ENCODE measurements around the gene PHKA1. TPM values are rescaled to one million over a fixed set of nuclear protein-coding genes. Genes with fewer than 3 reads are reported as not detected.
"Not testable (repeated sequence)": the region's sequence is repeated elsewhere in the genome, so short reads cannot be mapped to it uniquely, and the experiment has no call there.

PHKA1 gene
- 9.6 TPM for total RNA-seq

DNA sequence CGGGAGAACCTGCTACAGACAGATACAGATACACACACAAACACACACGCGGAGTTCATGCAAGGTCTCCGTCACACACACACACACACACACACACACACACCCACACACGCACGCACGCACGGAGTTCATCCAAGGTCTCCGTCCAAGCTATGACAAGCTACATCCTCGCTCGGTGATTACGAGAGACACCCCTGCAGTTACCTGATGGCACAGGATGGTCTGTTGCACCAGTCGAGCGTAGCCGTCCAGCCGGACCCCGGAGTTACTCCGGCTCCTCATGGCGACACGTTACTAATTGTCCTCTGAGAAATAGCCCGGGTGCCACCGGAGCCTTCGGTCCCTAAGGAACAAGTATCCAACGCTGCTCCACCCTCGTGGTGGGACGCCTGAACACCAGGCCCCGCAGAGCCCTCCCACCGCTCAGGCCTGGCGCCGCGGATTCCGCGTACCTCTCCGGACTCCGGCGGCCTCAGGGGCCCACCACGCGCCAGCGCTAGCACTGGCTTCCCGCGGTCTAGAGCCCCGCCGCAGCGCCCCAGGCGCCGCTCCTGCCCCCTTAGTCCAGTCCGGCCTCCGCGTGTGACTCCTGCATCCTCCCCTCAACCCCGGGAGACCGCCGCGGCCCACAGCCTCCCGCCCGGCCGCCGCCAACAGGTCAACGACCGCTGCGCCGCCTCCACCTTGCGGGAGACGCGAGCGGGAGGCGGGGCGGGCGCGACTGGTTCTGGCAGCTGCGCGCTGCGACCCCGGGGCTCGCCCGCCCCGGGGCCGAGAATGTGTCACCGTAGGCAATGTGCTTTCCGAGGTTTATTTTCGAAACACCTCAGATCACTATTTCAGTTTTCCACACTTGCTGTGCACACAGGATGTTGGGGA lies at the start of gene PHKA1:
PHKA1 (minus strand) TSS at position 708 of the 879 bp plus-strand sequence; CDS start at position 282, 426 bp downstream.
- peak; percentile 17 for DNase-seq (ENCODE audit: low spot score)

DNA sequence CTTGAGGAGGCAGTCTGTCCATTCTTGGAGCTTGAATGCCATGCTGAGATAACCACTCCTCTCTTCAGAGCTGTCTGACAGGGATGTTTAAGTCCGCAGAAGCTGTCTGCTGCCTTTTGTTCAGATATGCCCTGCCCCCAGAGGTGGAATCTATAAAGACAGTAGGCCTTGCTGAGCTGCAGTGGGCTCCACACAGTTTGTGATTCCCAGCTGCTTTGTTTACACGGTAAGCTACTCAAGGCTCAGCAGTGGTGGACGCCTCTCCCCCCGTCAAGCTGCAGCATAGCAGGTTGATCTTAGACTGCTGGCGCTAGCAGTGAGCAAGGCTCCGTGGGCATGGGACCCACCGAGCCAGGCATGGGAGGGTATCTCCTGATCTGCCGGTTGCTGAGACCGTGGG lies 46.3 kb upstream of the PHKA1 start:
- DNase-seq (ENCODE audit: low spot score), result not testable (repeated sequence)

DNA sequence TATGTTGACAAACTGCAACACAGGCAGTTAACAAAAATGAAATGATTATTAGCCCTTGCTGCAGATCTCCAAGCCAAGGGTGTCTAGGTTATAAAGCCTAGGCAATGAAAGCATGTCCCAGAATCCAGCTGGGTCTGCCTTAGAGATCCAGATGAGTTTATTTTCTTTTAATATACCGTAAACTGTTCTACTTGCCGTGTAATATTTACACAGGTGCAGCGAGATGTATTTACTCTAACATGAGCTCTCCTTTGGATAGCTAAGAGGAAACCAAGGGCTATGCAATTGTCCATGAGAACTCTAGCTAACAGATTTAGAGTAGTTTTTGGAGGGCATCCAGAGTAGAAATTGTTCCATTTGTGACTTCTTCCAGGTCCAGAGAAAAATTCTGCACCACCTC lies 34.4 kb upstream of the PHKA1 start:
- DNase-seq (ENCODE audit: low spot score), result not testable (repeated sequence)

DNA sequence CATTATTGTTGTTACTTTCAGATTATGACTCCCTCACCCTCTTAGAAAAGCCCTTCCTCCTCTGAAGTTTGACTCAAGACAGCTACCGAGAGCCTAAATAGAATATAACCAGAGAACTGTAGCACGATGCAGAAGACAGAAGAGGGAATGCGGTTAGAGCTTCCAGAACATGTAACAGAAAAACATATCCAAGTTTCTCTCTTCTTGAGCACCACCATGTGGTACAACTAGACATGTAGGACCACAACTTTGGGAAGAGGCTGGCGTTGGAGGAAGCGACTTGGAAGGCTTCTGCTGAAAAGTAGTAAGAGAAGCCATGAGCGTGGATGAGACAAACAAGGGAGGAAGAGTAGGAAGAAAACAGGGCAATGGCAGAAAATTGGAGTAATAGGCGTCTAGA lies 31.4 kb upstream of the PHKA1 start:
- DNase-seq (ENCODE audit: low spot score), result not testable (repeated sequence)

DNA sequence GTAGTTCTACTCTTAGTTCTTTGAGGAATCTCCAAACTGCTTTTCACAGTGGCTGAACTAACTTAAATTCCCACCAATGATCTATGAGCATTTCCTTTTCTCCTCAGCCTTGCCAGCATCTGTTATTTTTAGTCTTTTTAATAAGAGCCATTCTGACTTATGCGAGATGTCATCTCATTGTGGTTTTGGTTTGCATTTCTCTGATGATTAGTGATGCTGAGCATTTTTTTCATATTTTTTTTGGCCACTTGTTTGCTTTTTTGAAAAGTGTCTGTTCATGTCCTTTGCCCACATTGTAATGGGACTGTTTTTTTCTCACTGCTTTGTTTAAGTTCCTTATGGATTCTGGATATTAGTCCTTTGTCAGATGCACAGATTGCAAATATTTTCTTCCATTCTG lies 21.5 kb upstream of the PHKA1 start:
- no peak for DNase-seq (ENCODE audit: low spot score)

DNA sequence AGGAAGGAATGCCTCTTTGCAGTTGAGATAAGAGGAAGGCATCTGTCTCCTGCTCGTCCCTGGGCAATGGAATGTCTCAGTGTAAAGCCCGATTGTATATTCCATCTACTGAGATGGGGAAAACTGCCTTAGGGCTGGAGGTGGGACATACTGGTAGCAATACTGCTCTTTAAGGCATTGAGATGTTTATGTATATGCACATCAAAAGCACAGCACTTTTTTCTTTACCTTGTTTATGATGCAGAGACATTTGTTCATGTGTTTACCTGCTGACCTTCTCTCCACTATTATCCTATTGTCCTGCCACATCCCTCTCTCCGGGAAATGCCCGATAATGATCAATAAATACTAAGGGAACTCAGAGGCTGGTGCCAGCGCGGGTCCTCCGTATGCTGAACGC lies 19.5 kb upstream of the PHKA1 start:
- not testable (repeated sequence) for DNase-seq (ENCODE audit: low spot score)

DNA sequence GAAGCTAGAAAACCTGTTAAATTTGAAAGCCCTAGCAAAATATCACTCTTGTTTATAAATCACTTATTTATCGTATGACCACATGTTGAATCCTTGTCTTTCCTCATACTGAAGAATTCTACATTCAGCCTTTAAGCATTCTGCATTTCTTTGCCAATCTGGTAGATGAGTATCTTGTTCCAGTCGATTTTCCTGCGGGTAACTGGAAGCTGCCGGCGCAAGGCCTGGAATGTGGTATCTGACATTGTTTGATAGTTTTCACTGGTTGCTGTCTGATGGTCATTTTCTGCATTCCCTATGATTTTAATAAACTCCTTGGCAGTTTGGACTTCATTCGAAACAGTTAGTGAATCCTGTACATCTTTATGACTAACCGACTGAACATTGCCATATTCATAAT lies 13.7 kb upstream of the PHKA1 start:
- no peak for DNase-seq (ENCODE audit: low spot score)

DNA sequence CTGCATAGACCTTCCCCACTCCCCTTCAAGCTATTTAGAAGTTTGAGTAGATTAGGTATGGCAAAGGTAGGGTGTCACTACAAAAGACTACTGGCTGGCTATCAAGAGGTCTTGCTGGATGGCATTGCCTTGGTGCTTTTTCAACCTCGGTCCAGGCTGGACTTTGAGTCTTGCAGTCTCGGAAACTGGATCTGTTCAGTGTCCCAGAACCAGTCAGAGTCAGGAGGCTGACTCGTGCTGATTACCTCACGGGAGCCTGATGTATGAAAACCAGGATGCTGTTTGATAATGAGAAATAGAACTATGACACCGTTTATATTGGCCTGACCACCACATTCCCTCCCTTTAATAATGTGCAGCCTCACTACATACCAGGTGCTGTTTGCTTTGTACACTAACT lies 2.7 kb upstream of the PHKA1 start:
- peak; percentile 17 for DNase-seq (ENCODE audit: low spot score)

DNA sequence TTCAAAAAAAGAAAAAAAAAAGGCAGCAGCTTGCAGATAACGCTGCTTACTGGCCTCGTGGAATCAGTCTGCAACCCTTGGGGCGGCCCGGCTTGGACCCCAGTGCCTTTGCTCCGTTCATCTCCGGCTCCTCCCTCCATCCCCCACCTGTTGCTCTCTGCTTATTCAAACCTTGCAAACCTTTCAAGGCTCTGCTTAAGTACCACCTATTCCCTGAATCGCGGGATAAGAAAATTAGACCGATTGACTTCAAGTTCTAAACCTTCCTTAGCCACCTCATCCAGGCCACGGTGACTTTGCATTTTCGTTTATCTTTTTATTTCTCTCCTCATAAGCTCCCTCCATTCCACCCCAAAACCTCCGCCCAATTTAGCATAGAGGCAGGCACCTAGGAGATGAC lies 1.4 kb upstream of the PHKA1 start:
- no peak for DNase-seq (ENCODE audit: low spot score)

DNA sequence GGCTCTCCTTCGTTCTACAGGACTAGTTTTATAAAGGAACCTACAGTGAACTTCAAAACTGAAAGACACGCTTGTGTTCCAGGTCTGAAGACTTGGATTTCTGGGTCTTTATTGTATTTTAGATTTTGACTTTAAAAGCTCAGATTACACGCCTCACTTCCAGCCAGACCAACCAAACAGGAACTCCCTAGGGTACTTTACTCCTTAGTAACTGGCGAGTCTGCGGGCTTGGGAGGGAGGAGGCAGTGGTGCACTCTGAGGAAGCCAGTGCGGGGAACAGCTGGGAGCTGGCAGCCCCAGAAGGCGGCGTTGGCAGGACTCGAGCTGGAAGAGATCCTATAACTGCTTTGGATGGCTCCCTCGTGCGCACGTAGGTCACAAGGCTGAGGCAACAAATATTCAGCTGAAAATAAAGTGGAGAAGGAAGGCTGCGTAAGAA lies 391 bp upstream of the PHKA1 start:
- peak; percentile 46 for DNase-seq (ENCODE audit: low spot score)

DNA sequence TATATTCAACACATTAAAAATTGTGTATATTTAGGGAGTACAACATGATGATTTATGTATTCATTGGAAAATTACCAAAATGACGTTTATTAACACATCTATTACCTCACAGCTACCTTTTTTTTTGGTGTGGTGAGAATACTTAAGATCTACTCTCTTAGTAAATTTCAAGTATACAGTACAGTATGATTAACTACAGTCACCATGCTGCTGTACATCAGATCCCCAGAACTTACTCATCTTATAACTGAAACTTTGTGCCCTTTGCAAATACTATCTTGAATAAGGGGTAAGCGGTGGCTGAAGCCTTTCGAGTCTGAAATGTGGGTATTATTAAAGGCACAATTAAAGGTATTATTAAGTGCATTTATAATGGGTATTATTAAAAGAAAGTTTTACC lies 976 bp downstream of the PHKA1 start:
- no peak for DNase-seq (ENCODE audit: low spot score)

DNA sequence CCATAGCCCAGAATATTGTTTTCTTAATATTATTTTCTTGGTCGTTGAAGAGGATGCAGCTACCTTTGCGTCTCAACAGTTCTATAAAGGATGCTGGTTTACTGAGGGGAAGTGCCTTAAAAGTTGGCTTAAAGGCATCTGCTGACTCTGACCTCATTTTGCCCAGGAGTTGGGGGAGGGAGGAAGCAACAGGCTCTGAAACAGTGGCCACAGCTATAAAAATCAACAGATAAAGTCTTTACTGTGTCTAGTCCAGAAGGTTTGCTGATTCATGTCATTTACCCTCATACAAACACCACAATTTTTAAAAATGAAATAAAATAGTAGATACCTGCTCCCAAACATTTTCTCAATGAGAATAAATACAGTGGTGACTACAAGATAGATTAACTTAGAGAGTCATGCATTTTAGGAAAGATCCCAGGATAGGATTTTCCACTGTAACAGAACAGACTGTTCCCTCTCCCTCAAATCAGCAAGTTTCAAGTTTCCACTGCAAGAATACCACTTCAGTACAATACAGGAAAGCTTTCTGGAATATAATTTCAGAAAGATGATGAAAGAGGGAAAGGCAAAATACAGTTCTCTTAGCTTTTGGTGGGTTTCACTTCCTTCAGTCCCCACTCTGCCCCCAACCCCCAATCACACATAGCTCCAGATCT lies 1.9 kb downstream of the PHKA1 start:
- DNase-seq (ENCODE audit: low spot score), result no peak

DNA sequence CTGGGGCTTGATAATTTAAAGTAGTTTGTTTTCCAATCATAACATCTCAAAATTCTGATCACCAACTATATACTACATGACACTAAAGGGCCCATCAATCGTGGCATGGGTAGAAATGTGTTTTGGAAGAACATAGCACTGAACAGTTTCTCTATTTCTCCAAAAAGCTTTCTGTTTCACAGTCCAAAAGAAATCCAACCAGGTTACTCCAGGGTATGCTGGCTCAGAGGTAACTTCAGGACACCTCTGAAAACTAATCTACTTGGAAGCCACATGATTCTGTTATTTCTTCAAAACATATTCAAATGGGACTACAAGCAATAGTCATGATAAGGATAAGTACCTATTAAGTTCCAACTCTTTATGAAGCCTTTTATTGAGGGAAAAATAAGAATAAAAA lies 8.3 kb downstream of the PHKA1 start:
- no peak for DNase-seq (ENCODE audit: low spot score)

DNA sequence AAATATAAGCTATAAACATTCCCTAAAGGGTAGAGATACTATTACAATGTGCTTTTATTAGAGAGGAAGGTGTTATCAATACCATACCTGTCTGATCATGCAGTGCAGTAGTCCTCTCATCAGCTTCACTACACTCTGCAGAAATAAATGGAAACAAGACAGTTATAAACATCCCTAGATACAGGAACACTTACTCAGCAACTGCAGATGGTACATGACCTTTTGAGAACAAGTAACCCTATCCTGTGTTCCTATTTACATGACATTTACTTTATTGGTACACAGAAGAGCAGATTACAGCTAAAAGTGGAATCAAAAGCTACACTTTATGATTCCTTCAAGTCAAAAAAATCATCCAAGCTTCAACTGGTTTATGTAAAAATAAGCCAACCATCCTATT lies 9.0 kb downstream of the PHKA1 start:
- no peak for DNase-seq (ENCODE audit: low spot score)

DNA sequence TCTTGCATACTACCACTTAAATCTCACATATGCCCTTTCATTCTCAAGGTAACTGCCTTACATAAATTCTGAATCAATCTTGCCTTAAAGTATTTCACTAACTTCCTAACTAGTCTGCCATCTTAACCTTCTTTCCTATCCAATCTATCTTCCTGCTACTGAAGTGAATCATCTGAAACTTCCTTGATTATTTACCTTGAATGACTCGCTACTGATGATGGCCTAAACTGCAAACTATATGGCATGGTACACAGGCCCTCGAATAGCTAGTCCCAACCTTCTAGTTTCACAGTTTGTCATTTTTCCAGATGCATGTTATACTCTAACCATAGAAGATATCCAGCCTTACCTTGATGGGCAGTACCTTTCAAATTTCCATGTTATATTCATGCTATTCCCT lies 19.9 kb downstream of the PHKA1 start:
- no peak for DNase-seq (ENCODE audit: low spot score)

DNA sequence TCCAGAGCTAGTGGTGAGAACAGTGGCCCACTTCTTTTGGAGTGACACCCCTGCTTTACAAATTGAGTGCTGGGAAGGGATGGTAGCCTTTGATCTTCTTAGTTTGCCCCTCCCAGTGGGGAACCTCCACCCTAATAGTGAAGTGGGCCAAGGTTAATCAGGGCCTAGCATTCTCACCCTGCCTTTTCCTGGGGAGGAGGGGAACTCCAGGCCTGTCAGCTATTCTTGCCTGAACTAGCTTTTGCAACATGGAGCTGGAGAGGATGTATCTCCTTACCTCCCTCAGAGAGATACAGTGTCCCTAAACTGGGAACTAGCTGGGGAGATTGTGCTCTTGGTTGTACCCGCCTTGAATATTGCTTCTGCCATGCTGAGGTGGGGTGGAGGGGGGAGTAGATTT lies 20.6 kb downstream of the PHKA1 start:
- no peak for DNase-seq (ENCODE audit: low spot score)

DNA sequence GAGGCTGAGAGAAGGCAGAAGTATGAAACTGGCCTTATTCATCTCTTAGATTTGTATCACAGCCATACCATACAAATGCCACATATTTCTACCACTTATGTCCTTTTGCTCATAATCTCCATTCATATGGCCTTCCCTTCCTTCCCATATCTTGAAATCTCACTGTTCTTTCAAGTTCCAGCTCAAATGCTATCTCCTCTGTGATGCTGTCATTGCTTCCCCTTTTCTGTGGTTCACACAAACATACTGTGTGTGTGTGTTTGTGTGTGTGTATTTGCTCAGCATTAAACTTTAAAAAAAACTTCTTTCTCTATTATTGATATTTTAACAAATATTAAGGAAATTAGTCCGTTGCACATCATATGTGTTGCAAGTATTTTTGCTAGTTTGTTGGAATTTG lies 26.7 kb downstream of the PHKA1 start:
- DNase-seq (ENCODE audit: low spot score), result no peak

DNA sequence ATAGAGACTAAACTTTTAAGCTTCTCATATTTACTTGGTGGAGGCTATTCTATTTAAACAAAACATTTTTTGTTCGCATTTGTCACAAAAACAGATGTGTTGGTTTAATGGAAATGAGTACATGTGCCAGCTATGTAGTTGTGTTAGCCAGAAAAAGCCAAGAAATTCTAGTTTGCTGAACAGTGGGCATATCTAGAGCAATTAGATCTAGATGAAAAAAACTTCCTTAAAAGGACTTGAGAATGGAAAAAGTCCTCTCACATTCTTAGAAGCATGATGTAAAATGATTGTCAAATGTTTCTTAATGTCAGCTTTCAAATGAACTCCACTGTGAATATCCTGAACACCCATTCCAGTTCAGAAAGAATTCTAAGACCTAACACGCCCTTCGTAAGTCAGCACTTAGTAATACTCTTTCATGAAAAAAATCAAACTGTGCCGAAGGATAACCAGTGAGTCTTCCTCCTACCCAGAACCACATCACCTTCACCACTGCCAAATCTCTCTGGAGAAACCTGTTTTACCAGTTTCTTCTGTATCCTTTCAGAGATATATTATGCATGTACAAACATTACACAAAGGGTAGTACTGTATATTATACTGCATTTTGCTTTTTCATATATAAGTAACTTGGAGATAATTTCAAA lies 28.2 kb downstream of the PHKA1 start:
- DNase-seq (ENCODE audit: low spot score), result peak; percentile 31

DNA sequence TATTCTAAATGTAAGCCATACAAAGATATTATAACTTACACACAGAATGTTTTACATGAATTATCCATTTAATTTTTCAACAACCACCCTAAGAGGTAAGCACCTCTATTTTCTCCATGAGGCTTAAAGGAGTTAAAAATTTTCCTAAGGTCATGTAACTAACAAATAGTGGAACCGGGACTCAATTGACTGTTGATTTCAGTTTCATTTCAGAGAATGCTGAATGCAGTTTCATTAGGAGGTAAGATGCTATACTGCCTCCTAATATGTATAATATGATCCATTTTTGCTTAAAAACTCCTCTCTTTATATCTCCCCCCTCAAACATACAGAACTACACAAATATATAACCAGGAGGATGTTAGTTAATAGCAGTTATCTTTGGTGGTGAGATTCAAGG lies 29.1 kb downstream of the PHKA1 start:
- no peak for DNase-seq (ENCODE audit: low spot score)

DNA sequence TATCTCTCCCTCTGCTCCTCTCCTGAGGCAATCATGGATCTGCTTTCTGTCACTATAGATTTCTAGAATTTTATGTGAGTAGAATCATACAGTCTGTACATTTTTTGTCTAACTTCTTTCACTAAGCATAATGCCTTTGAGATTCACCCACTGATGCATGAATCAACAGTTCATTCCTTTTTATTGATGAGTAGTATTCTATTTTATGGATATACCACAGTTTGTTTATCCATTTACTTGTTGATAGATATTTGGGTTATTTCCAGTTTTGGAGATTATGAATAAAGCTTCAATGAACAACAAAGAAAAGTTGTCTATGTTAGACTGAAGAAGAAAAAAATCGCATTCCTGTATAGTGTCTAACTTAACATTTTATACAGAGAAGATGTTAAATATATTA lies 30.5 kb downstream of the PHKA1 start:
- DNase-seq (ENCODE audit: low spot score), result no peak

DNA sequence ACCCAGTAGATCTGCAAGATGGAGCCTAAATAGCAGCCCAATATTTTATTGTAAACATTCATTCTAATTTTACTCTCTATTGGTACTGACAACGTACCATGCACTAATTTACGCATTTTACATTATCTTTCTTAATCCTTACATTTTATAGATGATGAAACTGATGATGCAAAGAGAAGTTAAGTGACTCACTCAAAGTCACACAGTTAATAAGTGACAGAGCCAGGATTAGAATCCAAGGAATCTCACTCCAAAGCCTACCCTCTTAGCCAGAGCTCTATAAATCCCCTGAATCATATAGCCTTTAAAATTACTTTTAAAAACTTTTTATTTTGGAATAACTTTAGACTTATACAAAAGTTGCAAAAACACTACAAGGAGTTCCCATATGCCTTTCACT lies 37.6 kb downstream of the PHKA1 start:
- no peak for DNase-seq (ENCODE audit: low spot score)

DNA sequence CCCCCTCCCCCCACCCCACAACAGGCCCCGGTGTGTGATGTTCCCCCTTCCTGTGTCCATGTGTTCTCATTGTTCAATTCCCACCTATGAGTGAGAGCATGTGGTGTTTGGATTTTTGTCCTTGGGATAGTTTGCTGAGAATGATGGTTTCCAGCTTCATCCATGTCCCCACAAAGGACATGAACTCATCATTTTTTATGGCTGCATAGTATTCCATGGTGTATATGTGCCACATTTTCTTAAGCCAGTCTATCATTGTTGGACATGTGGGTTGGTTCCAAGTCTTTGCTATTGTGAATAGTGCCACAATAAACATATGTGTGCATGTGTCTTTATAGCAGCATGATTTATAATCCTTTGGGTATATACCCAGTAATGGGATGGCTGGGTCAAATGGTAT lies 40.2 kb downstream of the PHKA1 start:
- DNase-seq (ENCODE audit: low spot score), result not testable (repeated sequence)

DNA sequence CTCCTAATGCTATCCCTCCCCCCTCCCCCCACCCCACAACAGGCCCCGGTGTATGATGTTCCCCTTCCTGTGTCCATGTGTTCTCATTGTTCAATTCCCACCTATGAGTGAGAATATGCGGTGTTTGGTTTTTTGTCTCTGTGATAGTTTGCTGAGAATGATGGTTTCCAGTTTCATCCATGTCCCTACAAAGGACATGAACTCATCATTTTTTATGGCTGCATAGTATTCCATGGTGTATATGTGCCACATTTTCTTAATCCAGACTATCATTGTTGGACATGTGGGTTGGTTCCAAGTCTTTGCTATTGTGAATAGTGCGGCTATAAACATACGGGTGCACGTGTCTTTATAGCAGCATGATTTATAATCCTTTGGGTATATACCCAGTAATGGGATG lies 44.6 kb downstream of the PHKA1 start:
- DNase-seq (ENCODE audit: low spot score), result not testable (repeated sequence)
